GM18511 (cell line): ENCODE measurements around the gene ZFYVE9.

Experiments
- ATAC-seq: cut with Tn5 transposase; IDR thresholded peaks from one replicate; pipeline ENCODE4 v1.9.1; 2021; ENCODE audit warnings: mild to moderate bottlenecking, moderate library complexity; ENCODE audit not compliant: unreplicated experiment

Gene ZFYVE9

DNA sequence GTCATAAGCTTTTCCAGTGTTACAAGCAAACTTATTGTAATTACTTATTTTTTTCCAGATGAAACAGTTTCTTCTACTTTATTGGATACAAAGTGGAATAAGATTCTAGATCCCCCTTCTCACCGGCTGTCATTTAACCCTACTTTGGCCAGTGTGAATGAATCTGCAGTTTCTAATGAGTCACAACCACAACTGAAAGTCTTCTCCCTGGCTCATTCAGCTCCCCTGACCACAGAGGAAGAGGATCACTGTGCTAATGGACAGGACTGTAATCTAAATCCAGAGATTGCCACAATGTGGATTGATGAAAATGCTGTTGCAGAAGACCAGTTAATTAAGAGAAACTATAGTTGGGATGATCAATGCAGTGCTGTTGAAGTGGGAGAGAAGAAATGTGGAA is 95.5 kb downstream of the ZFYVE9 start:
- ATAC-seq, result no peak

DNA sequence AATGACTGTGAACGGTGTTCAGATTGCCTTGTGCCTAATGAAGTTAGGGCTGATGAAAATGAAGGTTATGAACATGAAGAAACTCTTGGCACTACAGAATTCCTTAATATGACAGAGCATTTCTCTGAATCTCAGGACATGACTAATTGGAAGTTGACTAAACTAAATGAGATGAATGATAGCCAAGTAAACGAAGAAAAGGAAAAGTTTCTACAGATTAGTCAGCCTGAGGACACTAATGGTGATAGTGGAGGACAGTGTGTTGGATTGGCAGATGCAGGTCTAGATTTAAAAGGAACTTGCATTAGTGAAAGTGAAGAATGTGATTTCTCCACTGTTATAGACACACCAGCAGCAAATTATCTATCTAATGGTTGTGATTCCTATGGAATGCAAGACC is 96.6 kb downstream of the ZFYVE9 start:
- no peak for ATAC-seq

DNA sequence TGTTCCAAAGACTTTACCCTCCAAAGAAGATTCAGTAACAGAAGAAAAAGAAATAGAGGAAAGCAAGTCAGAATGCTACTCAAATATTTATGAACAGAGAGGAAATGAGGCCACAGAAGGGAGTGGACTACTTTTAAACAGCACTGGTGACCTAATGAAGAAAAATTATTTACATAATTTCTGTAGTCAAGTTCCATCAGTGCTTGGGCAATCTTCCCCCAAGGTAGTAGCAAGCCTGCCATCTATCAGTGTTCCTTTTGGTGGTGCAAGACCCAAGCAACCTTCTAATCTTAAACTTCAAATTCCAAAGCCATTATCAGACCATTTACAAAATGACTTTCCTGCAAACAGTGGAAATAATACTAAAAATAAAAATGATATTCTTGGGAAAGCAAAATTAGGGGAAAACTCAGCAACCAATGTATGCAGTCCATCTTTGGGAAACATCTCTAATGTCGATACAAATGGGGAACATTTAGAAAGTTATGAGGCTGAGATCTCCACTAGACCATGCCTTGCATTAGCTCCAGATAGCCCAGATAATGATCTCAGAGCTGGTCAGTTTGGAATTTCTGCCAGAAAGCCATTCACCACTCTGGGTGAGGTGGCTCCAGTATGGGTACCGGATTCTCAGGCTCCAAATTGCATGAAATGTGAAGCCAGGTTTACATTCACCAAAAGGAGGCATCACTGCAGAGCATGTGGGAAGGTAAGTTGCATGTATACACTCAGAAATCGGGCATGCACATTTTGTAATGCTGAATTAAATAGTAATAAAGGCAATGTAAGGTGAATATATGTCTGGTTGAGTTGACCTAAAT is 97.2 kb downstream of the ZFYVE9 start:
- ATAC-seq, result peak; percentile 60

DNA sequence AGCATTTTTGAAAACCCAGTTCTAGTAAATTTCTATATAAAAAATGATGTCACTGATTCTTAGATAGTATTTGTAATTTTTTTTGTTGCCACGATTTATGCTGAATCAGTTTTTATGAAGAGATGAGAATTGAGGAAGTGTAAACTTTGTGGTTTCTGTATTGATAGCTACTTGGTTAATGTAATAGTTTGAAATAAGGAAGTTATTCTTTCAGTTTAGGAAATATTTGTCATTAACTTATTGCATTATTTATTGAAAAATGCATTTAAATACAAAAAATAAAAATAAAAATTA is 97.8 kb downstream of the ZFYVE9 start:
- ATAC-seq, result peak; percentile 65

DNA sequence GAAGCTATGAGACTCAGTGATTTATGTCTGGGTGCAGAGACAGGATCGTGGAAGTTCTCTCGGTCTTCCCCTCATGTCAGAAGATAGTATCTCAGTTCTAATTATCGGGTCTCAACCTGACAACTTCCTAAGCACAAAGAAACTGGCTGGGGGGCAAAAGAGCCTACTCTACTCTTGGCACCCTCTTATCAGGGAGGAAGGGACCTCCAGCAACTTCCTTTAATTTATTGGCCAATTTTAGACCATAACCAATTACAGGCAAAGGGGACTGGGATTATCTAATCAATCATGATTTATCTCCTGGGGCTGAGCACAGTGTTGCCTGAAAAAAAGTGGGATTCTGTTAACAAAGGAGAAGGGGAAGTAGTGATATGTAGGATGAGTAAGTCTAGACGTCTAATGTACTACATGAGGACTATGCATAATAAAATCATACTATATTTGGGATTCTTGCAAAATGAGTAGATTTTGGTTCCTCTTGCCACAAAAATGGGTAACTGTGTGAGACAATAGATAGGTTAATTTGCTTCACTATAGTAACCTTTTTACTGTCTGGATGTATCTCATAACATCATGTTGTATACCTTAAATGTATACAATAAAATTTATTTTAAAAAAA is 98.8 kb downstream of the ZFYVE9 start:
- no peak for ATAC-seq

DNA sequence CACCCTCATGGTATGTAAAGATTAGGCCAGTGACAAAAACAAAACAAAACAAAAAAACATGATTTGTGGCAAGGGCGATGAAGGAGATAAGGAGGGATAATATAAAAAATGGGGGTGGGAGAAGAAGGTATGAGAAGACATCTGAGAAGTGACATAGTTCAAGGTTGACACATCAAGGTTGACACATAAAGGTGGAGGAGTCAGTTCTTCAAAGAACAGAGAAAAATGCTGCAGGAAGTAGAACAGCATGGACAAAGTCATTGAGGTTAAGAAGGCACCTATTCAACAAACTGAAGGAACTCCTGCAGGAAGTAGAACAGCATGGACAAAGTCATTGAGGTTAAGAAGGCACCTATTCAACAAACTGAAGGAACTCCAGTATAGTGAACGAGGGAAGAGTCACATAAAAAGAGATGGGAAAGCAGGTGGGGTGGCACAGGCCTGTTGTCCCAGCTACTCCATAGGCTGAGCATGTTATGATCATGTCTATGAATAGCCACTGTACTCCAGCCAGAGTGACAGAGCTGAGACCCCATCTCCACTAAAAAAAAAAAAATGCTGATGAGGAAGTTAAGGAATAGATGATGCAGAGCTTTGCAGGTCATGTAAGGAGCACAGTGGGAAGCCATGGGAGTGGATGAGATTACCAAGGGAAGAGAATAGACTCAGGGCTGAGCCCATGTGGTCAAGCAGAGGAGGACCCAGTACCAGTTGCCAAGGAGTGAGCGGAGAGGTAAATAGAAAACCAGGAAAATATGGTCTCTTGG is 101.5 kb downstream of the ZFYVE9 start:
- ATAC-seq, result no peak

DNA sequence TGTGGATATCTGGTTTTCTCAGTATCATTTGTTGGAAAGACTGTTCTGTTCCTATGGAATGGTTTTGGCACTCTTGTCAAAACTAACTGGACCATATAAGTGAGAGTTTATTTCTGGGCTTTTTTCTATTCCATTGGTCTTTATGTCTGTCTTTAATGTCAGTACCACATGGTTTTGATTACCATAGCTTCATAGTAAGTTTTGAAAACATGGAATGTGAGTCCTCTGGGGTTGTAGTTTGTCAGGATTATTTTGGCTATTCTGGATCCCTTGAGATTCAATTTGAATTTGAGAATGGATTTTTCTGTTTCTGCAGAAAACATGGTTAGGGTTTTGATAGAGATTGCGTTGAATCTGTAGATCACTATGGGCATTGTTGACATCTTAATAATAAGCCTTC is 107.9 kb downstream of the ZFYVE9 start:
- no peak for ATAC-seq

DNA sequence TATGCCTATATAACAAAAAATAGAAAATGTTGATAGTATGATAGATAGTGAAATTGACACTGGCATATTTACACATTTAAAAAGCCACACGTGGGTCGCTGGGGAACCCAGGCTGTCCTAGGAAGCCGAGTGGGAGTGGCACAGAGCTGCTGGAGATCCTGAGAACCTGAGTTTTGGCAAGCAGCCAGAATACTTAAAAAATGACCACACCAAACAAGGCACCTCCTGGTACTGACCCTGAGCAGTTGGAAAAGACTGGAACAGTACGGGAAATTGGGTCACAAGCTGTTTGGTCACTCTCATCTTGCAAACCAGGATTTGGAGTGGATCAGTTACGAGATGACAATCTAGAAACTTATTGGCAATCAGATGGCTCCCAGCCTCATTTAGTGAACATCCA is 111.5 kb downstream of the ZFYVE9 start:
- no peak for ATAC-seq

DNA sequence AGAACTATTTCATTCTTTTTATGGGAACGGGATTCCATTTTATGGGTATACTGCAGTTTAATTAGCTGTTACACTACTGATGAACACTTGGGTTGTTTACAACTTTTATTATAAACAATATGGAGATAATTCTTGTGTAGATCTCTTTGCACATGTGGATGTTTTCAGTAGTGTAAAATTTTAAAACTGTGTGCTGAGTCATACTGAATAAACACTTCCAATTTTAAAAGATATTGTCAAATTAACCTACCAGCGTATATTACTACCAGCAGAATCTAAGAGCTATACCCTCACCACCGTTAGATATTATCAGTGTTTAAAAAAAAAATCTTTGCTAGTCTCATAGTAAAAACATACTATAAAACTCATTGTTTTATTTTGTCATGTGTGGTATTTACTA is 118.0 kb downstream of the ZFYVE9 start:
- no peak for ATAC-seq

DNA sequence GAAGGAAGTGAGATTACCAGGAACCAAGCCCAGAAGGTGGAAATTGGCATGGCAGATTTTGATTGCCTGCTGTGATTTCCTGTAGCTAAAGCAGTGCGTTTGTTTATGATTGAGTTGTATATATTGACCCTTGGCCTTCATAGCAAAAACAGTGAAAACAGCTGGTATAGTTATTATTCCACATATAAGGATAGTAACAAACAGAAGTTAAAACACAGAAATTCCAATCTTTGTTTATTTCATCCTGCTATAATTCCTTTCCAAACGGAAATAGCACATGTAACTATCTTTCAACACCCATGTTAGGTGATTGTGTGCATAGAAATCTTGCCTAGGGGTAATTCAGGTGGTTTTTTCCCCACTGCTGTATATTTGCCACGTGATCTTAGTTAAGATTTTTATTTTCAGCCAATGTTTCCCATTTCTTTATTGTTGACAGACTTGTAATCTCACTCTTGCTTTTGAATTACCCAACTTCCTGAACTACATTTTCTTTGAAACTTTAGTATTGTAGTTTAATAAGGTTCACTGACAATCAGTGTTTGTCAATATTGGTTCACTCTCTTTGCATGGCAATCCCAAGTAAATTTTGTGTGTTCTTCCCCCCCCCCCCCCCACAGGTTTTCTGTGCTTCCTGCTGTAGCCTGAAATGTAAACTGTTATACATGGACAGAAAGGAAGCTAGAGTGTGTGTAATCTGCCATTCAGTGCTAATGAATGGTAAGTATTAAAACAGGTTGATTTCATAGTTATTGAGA is 121.4 kb downstream of the ZFYVE9 start:
- ATAC-seq, result no peak

DNA sequence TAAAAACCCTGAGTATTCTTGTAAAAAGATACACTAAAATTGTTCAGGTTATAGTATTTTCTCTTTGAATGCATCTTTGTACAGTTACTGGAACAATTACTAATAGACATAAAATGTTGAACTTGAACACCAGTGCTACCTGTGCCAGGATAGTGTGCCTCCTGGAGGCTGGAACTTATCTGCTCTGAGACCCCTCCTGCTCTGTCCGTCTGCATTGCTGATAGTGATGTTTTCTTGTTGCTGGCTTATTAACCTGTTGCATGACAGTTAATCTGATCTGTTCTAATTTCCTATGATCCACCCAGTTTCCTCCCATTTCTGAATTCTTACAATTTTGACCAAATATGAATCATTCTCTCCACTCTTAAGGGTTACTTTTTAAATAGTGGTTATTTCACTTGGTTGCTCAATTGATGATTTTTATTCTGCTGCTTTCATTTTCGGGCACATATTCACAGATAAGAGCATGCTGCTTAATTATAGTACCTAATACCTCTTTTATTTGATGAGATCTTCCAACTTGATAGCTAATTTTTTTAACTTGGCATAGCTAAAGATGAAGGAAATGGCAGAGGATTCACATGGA is 122.7 kb downstream of the ZFYVE9 start:
- no peak for ATAC-seq

DNA sequence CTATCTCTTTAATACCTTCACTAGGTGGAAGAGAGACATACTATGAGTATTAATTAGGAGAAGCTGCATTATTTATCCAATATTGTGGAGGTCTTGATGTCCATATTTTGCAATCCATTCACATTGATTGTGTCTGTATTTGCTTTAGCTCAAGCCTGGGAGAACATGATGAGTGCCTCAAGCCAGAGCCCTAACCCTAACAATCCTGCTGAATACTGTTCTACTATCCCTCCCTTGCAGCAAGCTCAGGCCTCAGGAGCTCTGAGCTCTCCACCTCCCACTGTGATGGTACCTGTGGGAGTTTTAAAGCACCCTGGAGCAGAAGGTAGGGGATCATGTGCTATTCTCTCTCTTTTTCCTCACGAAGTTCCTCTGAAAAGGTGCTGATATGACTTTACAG is 124.6 kb downstream of the ZFYVE9 start:
- no peak for ATAC-seq

DNA sequence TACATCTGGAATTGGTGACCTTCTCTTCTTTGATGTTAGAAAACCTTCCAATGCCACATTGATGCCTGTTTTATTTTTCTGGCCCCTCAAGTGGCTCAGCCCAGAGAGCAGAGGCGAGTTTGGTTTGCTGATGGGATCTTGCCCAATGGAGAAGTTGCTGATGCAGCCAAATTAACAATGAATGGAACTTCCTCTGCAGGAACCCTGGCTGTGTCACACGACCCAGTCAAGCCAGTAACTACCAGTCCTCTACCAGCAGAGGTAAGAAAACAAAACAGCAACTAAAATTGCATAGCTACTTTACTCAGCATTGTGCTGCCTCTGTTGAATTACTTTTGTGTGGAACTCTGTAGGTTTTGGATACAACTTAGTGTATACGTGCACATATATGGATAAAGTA is 126.5 kb downstream of the ZFYVE9 start:
- ATAC-seq, result no peak

DNA sequence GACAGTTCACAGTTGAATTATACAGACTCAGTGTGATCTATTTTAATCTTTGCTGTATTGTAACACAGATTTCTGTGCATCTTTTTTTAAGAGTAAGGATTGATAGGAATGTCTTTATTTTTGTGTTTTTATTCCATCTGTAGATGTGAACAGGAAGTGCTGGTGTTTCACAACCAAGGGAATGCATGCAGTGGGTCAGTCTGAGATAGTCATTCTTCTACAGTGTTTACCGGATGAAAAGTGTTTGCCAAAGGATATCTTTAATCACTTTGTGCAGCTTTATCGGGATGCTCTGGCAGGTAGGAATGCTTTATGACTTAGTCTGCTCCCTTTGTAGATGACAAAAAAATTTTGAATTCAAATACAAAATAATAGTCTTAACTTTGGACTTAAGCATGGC is 139.6 kb downstream of the ZFYVE9 start:
- ATAC-seq, result no peak

DNA sequence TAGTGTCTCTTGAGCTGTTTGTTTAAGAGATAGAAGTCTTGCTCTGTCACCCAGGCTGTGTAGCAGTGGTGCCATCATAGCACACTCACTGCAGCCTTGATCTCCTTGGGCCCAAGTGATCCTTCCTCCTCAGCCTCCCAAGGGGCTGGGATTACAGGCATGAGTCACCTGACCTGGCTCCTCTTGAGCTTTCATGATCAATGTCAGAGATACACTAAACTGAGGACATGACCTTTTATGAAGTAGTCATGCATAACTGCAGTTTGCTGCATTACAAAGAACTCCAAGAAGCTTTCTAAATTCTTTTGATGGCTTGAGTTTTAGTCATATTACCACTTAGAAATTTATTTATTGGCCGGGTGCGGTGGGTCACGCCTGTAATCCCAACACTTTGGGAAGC is 146.4 kb downstream of the ZFYVE9 start:
- ATAC-seq, result no peak

DNA sequence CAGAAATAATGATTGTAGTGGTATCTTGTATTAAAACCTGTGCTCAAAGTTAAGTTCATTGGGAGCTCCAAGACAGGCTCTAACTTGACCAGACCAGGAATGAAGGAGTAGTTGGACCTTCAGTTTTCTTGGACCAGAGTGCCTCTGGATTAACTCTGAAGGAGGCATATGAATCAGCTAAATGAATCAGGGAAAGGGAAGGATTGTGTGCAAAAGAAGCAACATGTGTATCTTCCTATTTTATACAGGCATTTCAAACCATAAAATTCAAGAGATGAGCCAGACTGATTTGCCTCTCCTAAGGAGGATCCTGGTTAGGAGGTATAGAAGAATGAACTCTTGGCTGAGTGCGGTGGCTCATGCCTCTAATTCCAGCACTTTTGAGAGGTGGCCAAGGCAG is 152.7 kb downstream of the ZFYVE9 start:
- ATAC-seq, result no peak

DNA sequence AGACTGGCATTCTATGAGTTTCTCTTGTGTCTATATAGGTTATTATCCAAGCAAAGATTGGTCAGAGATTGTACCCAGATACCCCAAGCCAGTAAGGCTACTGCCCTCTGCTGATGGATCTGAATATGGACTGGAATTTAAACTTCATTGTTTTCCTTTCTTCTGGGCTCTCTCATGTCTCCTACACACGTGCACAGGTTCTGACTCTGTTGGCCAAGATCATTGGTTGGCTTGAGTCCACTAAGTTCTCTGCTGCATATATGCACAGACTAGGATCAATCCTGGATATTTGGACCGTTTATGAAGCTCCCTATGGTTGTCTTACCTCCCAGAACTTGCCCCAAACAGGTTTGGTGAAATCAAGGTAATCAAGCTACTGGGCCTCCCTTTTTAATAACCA is 154.5 kb downstream of the ZFYVE9 start:
- no peak for ATAC-seq

DNA sequence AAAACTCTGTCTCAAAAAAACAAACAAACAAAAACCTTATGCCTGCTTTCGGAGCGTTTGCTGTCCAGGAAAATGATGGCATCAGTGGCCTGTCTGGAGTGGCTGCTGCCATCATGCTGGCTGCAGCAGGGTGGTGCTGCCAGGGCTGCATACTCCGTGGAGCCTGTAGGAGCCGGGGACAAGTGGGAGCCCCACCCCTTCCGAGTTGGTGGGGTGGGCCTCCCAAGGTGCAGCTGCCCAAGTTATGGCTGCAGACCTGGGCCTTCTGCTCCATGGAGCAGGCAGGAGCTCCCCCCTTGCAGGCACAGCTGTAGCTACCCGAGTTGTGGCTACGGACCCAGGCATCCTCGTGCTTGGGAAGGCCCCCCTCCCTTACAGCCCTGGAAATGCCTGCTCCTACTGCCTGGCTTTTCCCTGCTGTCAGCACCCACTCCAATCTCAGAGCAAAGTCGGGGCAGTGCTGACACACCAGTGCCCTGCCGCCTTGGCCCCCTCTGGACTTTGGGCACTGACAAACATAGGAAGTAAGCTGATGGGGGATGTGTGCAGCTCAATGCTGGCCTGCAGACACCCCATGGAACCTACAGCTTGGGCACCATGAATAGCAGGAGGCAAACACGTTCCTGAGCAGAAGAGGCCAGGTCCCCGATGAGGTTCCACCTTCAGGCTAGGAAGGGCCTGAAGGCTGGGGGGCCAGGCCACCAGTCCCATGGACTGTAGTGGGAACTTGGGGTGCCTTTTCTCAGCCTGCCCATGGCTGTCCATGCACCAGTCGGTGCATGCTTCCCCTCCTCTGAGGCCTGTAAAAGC is 163.7 kb downstream of the ZFYVE9 start:
- ATAC-seq, result no peak

DNA sequence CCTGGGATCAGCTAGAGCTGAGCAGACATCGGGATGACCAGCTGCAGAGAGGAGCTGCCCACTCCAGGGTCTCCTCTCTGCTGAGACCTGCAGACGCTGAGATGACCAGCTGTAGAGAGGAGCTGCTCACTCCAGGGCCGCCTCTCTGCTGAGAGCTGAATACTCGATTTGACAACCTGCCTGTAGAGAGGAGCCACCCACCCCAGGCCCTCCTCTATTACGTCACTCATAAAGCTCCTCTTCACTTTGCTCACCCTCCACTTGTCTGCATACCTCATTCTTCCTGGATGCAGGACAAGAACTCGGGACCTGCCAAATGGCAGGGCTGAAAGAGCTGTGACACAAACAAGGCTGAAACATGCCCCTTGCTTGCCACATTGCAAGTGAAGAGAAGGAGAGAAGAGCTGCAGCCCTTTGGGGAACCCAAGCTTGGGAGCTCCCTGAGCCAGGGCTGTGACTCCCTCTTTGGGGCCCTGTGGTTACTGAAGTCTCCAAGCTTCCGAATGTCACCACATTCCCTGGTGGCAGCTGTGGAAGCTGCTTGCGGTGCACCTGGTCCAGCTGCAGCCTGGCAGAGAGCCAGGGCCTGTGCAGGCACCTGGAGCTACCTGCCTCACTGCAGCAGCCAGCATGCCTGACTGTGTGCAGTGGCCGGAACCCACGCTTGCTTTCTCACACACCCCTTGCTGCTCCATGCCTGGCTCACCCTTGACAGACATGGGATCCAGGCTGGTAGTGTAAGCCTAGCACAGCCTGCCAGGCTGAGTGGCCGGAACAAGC is 164.5 kb downstream of the ZFYVE9 start:
- ATAC-seq, result no peak

DNA sequence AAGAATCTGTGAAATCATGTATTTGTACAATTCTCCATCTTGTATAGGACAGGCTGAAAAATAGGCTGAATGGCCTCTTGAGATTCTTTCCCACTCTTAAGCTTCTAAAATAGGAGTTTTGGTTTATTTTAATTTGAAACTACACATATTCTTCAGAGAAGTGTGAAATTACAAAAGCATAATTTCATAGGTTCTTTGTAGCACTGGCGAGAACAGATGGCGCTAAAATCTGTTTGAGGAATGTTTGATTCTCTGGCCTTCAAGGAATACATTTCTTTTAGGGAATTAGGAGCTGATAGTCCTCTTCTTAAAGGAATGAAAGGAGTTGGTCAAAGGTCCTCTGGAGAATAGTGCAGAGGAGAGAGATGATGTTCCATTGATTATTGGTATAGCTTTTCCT is 179.2 kb downstream of the ZFYVE9 start:
- ATAC-seq, result no peak
